ENCODE measurements around the gene TMED6.

GRCh38 chr16:69318177-69318910 is 33.2 kb downstream of the TMED6 start:
- no peak for TF ChIP-seq CTCF (IDR thresholded peaks at IDR 0.05; ENCODE audit: low read depth, low read length, poor library complexity, severe bottlenecking)
- no peak for TF ChIP-seq EZH2phosphoT487 (IDR thresholded peaks at IDR 0.05; ENCODE audit: borderline replicate concordance, low read length)

All from DOHH2 (cell line).